Measurements from ENCODE around the gene FAM131A.

The FAM131A gene

DNA sequence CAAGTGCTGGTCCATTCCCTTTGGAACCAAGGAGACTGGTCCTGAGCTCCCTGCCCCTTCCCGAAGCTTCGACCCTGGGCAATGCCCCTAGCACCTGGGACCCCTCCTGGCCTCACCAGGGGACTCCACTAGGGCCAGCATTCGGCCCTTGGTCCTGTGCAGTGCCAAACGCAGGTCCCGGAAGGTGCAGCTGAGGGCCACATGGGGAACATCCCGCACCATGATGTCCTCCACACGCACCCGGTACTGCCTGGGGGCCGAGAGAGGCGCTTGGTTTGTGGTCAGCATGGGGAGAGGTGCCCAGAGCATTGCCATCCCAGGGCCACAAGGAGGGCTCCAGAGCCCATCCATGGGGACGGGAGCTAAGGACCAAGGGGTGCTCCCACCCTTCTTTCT lies 16.1 kb downstream of the FAM131A start:
- H3K27me3 Mint-ChIP-seq, result no peaks in the 10 kb centered on the region
- H3K36me3 Mint-ChIP-seq (ENCODE audit: low read depth), result peaks cover 22% of the 10 kb centered on the region
- no peaks in the 10 kb centered on the region for H3K9me3 Mint-ChIP-seq
- DNase-seq, result no peak
- no peak overlapping the region for H3K4me3 Mint-ChIP-seq
- H3K4me1 Mint-ChIP-seq (ENCODE audit: low read depth), result peaks cover 3% of the 10 kb centered on the region
- H3K27ac Mint-ChIP-seq, result no peak overlapping the region

DNA sequence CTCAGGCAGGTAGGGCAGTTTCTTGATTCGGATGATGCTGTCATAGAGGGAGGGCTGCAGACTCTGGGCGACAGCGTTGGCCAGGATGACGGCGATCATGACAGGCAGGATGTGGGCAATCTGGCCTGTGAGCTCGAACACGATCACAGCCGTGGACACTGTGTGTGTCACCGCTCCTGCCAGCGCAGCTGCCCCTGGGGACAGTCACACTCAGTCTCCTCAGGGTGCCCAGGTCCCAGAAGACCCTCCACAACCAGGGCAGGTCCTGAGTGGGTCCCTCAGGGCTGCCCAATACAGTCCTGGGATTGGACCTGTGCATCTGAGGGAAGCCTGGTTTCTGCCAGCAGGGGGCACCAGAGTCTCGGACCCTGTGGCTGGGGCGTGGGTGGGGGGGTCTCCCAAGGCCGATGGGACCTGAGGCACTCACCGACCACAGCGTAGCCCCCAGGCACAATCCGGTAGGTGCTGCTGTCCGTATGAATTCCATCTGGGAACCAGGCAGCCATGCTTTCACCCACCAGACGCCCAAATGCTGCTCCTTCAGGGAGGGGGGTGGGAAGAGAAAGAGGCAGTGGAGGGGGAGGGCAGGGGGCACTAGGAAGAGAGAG lies 16.8 kb downstream of the FAM131A start:
- H3K27me3 Mint-ChIP-seq, result no peaks in the 10 kb centered on the region
- no peaks in the 10 kb centered on the region for H3K9me3 Mint-ChIP-seq
- no peak overlapping the region for H3K4me3 Mint-ChIP-seq
- H3K27ac Mint-ChIP-seq, result peak overlapping the region; percentile 40
- peaks cover 3% of the 10 kb centered on the region for H3K4me1 Mint-ChIP-seq (ENCODE audit: low read depth)
- H3K36me3 Mint-ChIP-seq (ENCODE audit: low read depth), result peaks cover 22% of the 10 kb centered on the region
- DNase-seq, result peak; percentile 80

DNA sequence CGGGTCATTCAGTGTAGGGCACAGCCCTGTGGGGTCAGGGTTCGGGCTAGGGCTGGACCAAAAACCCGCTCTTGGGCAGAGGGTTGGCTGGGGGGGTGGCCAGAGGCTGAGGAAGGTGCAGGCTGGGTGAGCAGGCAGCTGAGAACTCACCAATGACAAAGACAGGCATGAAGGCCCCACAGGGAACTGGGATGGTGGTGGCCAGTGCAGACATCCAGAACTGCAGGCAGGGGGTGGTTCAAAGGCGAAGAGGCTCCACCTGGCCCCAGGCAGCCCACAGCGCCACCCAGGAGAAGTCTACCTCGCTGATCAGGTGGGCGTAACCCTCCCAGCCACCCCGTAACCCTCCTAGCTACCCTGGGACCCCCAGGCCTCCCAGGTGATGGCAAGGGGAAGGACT lies 17.4 kb downstream of the FAM131A start:
- peaks cover 22% of the 10 kb centered on the region for H3K36me3 Mint-ChIP-seq (ENCODE audit: low read depth)
- no peaks in the 10 kb centered on the region for H3K27me3 Mint-ChIP-seq
- DNase-seq, result no peak
- H3K4me3 Mint-ChIP-seq, result no peak overlapping the region
- no peaks in the 10 kb centered on the region for H3K9me3 Mint-ChIP-seq
- H3K4me1 Mint-ChIP-seq (ENCODE audit: low read depth), result peaks cover 3% of the 10 kb centered on the region
- H3K27ac Mint-ChIP-seq, result no peak overlapping the region

GRCh38 chr3:184355261-184356040 lies 18.1 kb downstream of the FAM131A start:
- Mint-ChIP-seq H3K27me3 (no peaks in the 10 kb centered on the region), H3K4me3 (no peak overlapping the region), H3K36me3 (ENCODE audit: low read depth) (peaks cover 22% of the 10 kb centered on the region), H3K9me3 (no peaks in the 10 kb centered on the region), H3K4me1 (ENCODE audit: low read depth) (peaks cover 6% of the 10 kb centered on the region), H3K27ac (peak overlapping the region; percentile 26)
- DNase-seq, result no peak

- H3K27ac Mint-ChIP-seq, result no peak overlapping the region
- H3K4me3 Mint-ChIP-seq, result no peak overlapping the region
- peaks cover 18% of the 10 kb centered on the region for H3K36me3 Mint-ChIP-seq (ENCODE audit: low read depth)
- H3K27me3 Mint-ChIP-seq, result no peaks in the 10 kb centered on the region
- DNase-seq, result no peak
- H3K4me1 Mint-ChIP-seq (ENCODE audit: low read depth), result peaks cover 11% of the 10 kb centered on the region
- no peaks in the 10 kb centered on the region for H3K9me3 Mint-ChIP-seq
These were observed 20.1 kb downstream of the FAM131A start for GRCh38 chr3:184357248-184358123.

- peaks cover 18% of the 10 kb centered on the region for H3K36me3 Mint-ChIP-seq (ENCODE audit: low read depth)
- H3K27ac Mint-ChIP-seq, result no peak overlapping the region
- no peaks in the 10 kb centered on the region for H3K9me3 Mint-ChIP-seq
- no peak for DNase-seq
- peaks cover 11% of the 10 kb centered on the region for H3K4me1 Mint-ChIP-seq (ENCODE audit: low read depth)
- H3K4me3 Mint-ChIP-seq, result no peak overlapping the region
- no peaks in the 10 kb centered on the region for H3K27me3 Mint-ChIP-seq
These were observed 20.8 kb downstream of the FAM131A start for GRCh38 chr3:184358124-184358767.

- H3K36me3 Mint-ChIP-seq (ENCODE audit: low read depth), result peaks cover 24% of the 10 kb centered on the region
- DNase-seq, result no peak
- H3K27me3 Mint-ChIP-seq, result no peaks in the 10 kb centered on the region
- H3K4me1 Mint-ChIP-seq (ENCODE audit: low read depth), result peaks cover 10% of the 10 kb centered on the region
- no peaks in the 10 kb centered on the region for H3K9me3 Mint-ChIP-seq
- H3K27ac Mint-ChIP-seq, result no peak overlapping the region
- H3K4me3 Mint-ChIP-seq, result no peak overlapping the region
These were observed 21.5 kb downstream of the FAM131A start for GRCh38 chr3:184358921-184359350.

- Mint-ChIP-seq H3K36me3 (ENCODE audit: low read depth) (peaks cover 31% of the 10 kb centered on the region), H3K4me3 (no peak overlapping the region), H3K4me1 (ENCODE audit: low read depth) (peaks cover 12% of the 10 kb centered on the region), H3K9me3 (no peaks in the 10 kb centered on the region), H3K27ac (no peak overlapping the region), H3K27me3 (no peaks in the 10 kb centered on the region)
- DNase-seq, result no peak
These were observed 22.2 kb downstream of the FAM131A start for GRCh38 chr3:184359610-184360009.

- peak overlapping the region; percentile 84 for H3K4me3 Mint-ChIP-seq
- peaks cover 19% of the 10 kb centered on the region for H3K4me1 Mint-ChIP-seq (ENCODE audit: low read depth)
- peak overlapping the region; percentile 73 for H3K27ac Mint-ChIP-seq
- DNase-seq, result no peak
- H3K27me3 Mint-ChIP-seq, result no peaks in the 10 kb centered on the region
- no peaks in the 10 kb centered on the region for H3K9me3 Mint-ChIP-seq
- peaks cover 35% of the 10 kb centered on the region for H3K36me3 Mint-ChIP-seq (ENCODE audit: low read depth)
These were observed 22.9 kb downstream of the FAM131A start for GRCh38 chr3:184360070-184360928.

DNA sequence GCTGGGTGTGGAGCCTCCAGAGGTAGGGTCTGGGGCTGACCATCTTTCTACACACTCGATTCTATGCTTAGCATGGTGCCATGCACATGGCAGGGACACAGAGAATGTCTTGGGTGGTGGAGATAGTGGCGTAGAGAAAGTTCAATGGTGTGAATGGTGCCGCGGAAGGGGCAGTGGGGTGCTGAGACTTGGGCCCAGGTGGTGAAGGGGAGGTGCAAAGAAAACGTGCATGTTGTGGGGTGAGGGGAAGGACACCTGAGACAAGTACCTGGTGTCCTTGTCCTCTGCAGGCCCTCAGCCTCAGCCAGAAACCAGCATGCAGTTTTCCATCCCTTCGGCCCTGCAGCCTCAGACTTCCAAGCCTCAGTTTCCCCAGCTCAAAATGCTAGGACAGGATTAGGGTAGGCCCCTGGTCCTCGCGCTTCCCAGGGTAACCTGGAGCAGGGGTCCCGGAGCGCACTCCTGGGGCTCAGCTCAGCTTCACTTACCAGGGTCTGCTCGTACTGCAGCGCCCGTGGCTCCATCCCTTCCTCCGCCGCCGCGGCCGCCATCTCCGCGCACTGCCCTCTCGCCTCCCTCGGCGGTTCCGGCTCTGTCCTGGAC lies 23.6 kb downstream of the FAM131A start:
- H3K9me3 Mint-ChIP-seq, result no peaks in the 10 kb centered on the region

GRCh38 chr3:184361532-184361931 lies 24.1 kb downstream of the FAM131A start, which contains the start of the genes CLCN2 and POLR2H:
TSS of gene CLCN2 (minus strand) at chr3:184361605. CDS start at chr3:184361479, 126 bp downstream.
TSS of gene POLR2H (plus strand) at chr3:184361710. CDS start at chr3:184363493, 1,783 bp downstream.
- Mint-ChIP-seq H3K27ac (peak within 1 kb of the TSS; percentile 94), H3K36me3 (ENCODE audit: low read depth) (peaks cover 42% of the 10 kb centered on the region), H3K9me3 (no peaks in the 10 kb centered on the region), H3K4me1 (ENCODE audit: low read depth) (peaks cover 25% of the 10 kb centered on the region), H3K4me3 (peak within 1 kb of the TSS; percentile 98), H3K27me3 (no peaks in the 10 kb centered on the region)
- DNase-seq, result no peak

More for the DNA sequence above, 23.6 kb downstream of the FAM131A start:
- no peak for DNase-seq
- peak overlapping the region; percentile 73 for H3K27ac Mint-ChIP-seq
- H3K4me1 Mint-ChIP-seq (ENCODE audit: low read depth), result peaks cover 23% of the 10 kb centered on the region
- H3K4me3 Mint-ChIP-seq, result peak overlapping the region; percentile 84
- peaks cover 37% of the 10 kb centered on the region for H3K36me3 Mint-ChIP-seq (ENCODE audit: low read depth)
- no peaks in the 10 kb centered on the region for H3K27me3 Mint-ChIP-seq

GRCh38 chr3:184361932-184362667 lies 24.7 kb downstream of the FAM131A start:
- H3K4me3 Mint-ChIP-seq, result peak overlapping the region; percentile 98
- H3K4me1 Mint-ChIP-seq (ENCODE audit: low read depth), result peaks cover 31% of the 10 kb centered on the region
- H3K9me3 Mint-ChIP-seq, result no peaks in the 10 kb centered on the region
- H3K27ac Mint-ChIP-seq, result peak overlapping the region; percentile 94
- peaks cover 42% of the 10 kb centered on the region for H3K36me3 Mint-ChIP-seq (ENCODE audit: low read depth)
- no peaks in the 10 kb centered on the region for H3K27me3 Mint-ChIP-seq
- peak; percentile 81 for DNase-seq
